ENCODE results near the gene UACA. TPM values are rescaled to one million over a fixed set of nuclear protein-coding genes. Genes with fewer than 3 reads are reported as not detected.

Gene UACA
- total and polyA plus RNA-seq, 7 donors = 19.1 to 51.0 (median 26.4) TPM

DNA sequence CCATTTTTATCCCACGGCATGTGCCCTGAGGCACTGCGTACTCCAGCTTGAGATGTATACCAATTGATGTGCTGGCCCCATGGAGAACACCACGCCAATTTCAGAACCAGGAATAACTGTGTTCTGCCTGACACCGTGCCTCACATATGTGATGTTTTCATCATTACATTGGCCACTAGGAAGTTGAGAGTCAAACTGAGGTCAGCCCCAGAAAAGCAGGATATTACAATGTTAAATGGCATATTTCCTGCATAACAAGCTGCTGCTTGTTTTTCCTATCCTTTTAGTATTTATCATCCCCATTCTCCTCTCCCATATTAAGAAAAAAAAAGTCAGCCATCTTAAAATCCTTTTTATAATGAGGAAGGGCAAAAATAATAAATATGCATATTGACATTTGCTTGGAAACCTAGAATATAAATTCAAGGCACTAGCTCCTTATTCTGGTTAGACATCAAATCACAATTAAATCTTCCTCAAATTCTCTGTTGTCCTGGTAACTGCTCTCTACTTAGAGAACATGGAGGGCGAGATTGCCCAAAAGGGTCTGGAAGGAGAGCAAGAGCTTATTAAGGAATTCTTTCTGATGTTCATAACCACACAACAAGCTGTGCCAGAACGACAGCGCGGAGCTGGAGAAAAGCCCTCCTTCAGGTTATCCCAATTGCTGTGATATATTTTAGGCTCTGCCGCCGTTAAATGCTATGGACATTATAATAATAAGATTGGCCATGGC is 112.6 kb downstream of the UACA start:
- intact Hi-C loops (cut with DNase I) = no loop called here
- WGBS, 2 donors = 92 to 95% methylated on average over 10 of the region's 10 CpGs
- no peak for DNase-seq
- Histone ChIP-seq H3K27me3 (no peaks in the 10 kb centered on the region), H3K27ac (no peak overlapping the region), H3K4me3 (no peak overlapping the region), H3K4me1 (no peaks in the 10 kb centered on the region), H3K36me3 (peaks cover 0 to 18% (median 0%) of the 10 kb centered on the region in 4 donors), H3K9me3 (no peaks in the 10 kb centered on the region)
- TF ChIP-seq POLR2AphosphoS5 (IDR thresholded peaks at IDR 0.05) (no peak), EP300 (IDR thresholded peaks at IDR 0.05) (no peak), POLR2A (IDR thresholded peaks at IDR 0.05) (no peak)
- TF ChIP-seq, protein P1, sequence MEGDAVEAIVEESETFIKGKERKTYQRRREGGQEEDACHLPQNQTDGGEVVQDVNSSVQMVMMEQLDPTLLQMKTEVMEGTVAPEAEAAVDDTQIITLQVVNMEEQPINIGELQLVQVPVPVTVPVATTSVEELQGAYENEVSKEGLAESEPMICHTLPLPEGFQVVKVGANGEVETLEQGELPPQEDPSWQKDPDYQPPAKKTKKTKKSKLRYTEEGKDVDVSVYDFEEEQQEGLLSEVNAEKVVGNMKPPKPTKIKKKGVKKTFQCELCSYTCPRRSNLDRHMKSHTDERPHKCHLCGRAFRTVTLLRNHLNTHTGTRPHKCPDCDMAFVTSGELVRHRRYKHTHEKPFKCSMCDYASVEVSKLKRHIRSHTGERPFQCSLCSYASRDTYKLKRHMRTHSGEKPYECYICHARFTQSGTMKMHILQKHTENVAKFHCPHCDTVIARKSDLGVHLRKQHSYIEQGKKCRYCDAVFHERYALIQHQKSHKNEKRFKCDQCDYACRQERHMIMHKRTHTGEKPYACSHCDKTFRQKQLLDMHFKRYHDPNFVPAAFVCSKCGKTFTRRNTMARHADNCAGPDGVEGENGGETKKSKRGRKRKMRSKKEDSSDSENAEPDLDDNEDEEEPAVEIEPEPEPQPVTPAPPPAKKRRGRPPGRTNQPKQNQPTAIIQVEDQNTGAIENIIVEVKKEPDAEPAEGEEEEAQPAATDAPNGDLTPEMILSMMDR (IDR thresholded peaks at IDR 0.05) = no peak

DNA sequence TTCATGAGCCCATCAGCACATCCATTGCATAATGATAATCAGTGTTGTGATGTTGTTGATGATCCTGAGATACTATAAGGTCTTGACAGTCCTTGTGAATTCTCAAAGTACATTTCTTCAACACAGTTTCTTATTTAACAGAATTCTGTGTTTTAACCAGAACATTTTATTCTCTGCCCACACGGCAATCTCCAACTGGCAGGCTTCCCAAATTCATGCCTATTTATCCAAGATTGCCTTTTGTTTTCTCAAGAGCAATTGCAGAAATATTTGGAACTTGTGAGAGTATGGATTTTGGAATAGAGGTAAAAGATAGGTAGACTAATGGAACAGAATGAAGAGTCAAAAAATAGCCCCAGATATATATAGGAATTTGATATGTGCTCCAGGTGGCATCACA is 116.0 kb downstream of the UACA start:
- H3K27ac ChIP-seq = no peak overlapping the region
- no peak overlapping the region for H3K4me3 ChIP-seq
- H3K4me1 ChIP-seq = no peaks in the 10 kb centered on the region
- WGBS, 2 donors = 21 to 63% methylated on average over 1 of the region's 1 CpG
- no peaks in the 10 kb centered on the region for H3K36me3 ChIP-seq
- H3K9me3 ChIP-seq = no peaks in the 10 kb centered on the region
- TF ChIP-seq EP300 (IDR thresholded peaks at IDR 0.05) (no peak), POLR2A (IDR thresholded peaks at IDR 0.05) (no peak), POLR2AphosphoS5 (IDR thresholded peaks at IDR 0.05) (no peak)
- TF ChIP-seq, protein P1 (IDR thresholded peaks at IDR 0.05) = no peak
- no peaks in the 10 kb centered on the region for H3K27me3 ChIP-seq
- intact Hi-C loops (cut with DNase I) = no loop called here
- DNase-seq = no peak

DNA sequence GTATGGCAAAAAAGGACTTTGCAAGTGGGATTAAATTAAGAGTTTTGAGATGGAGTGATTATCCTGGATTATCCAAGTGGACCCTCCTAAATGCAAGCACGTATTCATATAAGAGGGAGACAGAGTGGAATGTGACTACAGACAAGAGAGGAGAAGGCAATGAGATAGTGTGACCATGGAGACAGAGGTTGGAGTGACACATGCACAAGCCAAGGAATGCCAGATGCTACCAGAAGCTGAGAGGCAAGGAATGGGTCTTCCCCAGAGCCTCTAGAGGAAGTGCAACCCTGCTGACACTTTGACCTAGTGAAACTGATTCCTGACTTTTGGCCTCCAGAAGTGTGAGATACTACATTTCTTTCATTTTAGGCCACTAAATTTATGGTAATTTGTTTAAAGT is 117.2 kb downstream of the UACA start:
- Histone ChIP-seq H3K4me1 (no peaks in the 10 kb centered on the region), H3K9me3 (no peaks in the 10 kb centered on the region), H3K36me3 (no peaks in the 10 kb centered on the region), H3K27me3 (no peaks in the 10 kb centered on the region), H3K4me3 (no peak overlapping the region), H3K27ac (no peak overlapping the region)
- TF ChIP-seq POLR2AphosphoS5 (IDR thresholded peaks at IDR 0.05) (no peak), EP300 (IDR thresholded peaks at IDR 0.05) (no peak), POLR2A (IDR thresholded peaks at IDR 0.05) (no peak)
- TF ChIP-seq, protein P1 (IDR thresholded peaks at IDR 0.05) = no peak
- intact Hi-C loops (cut with DNase I) = no loop called here
- 93 to 94% methylated on average over 1 of the region's 1 CpG for WGBS, 2 donors
- no peak for DNase-seq

DNA sequence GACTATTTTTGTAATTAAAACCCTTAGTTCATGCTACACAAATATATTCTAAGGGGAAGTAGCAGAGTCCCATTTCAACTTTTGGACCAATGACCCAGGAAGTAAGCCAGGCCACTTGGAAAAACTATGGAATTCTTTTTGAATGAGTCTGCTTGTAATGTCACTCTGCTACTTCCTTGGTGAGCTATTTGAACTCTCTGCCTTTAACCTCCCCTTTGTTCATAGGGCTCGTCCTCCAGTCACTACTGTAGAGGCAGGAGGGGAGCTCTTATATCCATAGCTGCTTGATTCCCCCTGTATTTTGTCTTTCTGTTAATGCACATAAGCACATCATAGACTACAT is 119.6 kb downstream of the UACA start:
- TF ChIP-seq POLR2AphosphoS5 (IDR thresholded peaks at IDR 0.05) = no peak
- no peak for TF ChIP-seq POLR2A (IDR thresholded peaks at IDR 0.05)
- no peak for TF ChIP-seq EP300 (IDR thresholded peaks at IDR 0.05)
- TF ChIP-seq, protein P1 (IDR thresholded peaks at IDR 0.05) = no peak
- Histone ChIP-seq H3K9me3 (no peaks in the 10 kb centered on the region), H3K27me3 (no peaks in the 10 kb centered on the region), H3K4me1 (no peaks in the 10 kb centered on the region), H3K36me3 (no peaks in the 10 kb centered on the region), H3K4me3 (no peak overlapping the region), H3K27ac (no peak overlapping the region)
- no peak for DNase-seq
- intact Hi-C loops (cut with DNase I) = no loop called here
- WGBS, 2 donors = 19 to 61% methylated on average over 1 of the region's 1 CpG
